GM18507 (cell line): ENCODE measurements around the gene TMEM191B.
"Not testable (repeated sequence)": the region's sequence is repeated elsewhere in the genome, so short reads cannot be mapped to it uniquely, and the experiment has no call there.

Experiments used
- DNase-seq: peaks from one replicate; pipeline ENCODE4 v3.0.0; 2011; ENCODE audit warnings: low read depth; ENCODE audit not compliant: insufficient read length; ENCODE audit errors: extremely low spot score
- FAIRE-seq: peaks from 2 replicates; lab custom pipeline; 2011; peaks lifted over from hg19 to GRCh38; lab: Jason Lieb, UNC

The TMEM191B gene

DNA sequence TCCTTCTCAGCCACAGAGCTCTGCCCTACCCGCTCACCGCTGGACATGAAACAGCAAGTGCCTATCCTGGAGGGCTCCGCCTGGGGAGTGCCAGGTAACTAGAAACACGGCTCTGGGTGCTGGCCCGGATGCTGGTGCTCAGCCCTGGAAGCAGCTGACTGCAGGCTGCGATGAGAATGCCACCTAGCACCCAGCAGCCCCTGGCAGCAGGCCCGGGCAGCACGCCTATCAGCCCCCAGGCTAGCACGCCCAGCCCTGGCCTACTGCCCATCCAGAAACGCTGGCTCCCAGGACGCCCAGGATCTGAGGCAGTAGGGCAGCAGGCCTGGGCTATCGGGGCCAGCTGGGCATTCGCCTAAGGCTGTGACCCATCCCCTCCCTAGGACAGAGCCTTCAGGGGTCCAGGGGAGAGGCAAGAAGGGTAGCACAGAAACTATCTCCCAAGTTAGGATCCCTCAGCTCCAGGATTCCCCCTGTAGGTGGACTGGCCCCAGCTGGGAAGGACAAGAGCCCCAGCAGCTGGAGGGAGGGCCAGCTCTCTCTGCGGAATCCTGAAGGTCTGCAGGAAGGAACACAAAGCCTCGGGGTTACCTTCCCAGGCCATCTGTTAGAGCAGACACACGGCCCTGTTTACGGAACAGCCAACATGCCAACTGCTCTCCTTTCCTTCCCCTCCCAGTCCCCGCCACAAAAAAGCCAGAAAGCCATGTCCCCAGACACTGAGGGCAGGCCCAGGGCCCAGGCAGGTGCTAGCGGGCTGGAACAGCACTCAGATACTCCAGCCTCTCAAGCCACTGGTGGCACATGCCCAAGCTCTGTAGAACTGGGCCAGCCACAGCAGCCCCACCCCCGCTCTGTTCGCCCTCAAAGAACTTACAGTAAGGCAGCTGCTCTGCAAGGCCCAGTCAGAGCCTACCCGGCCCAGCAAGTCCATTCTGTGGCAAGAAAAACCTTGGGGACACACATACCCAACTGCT, 27.0 kb downstream of the TMEM191B start:
- not testable (repeated sequence) for DNase-seq, FAIRE-seq

DNA sequence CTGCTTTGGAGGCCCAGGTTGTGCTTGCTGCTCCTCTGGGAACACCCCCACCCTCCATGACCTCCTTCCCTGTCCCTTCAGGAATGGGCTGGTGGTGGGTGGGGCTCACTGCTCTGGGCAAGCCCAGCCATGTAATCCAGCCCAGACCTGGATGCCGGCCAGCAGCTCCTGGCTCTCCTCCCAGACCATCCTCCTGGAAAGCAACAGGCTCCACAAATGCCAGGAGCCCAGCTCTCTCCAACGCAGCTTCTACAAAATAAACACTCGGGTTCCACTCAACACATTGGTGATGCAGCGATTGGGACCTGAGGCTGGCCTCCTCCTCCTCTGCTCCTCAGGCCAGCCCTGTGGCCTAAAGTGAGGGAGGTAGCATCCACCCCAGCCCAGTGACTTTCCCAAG, 30.9 kb downstream of the TMEM191B start:
- DNase-seq, FAIRE-seq: not testable (repeated sequence)

DNA sequence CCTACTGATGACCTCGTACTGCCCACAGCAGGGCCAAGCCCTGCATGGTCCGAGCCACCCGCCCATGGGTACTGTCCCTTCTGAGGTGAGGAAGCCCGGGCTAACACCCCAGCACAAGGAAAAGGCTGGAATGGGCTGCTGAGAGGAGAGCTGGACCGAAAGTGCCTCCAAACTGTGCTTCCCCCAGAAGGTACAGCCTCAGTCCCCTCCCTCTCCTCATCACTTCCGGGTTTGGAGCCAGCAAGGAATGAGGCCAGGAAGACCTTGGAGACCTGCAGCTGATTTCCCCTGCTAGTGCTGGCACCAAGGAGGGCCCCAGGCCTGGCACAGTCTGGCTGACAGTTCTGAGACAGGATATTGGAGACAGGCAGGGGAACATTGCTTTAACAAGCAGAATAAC, 31.3 kb downstream of the TMEM191B start:
- FAIRE-seq: not testable (repeated sequence)

DNA sequence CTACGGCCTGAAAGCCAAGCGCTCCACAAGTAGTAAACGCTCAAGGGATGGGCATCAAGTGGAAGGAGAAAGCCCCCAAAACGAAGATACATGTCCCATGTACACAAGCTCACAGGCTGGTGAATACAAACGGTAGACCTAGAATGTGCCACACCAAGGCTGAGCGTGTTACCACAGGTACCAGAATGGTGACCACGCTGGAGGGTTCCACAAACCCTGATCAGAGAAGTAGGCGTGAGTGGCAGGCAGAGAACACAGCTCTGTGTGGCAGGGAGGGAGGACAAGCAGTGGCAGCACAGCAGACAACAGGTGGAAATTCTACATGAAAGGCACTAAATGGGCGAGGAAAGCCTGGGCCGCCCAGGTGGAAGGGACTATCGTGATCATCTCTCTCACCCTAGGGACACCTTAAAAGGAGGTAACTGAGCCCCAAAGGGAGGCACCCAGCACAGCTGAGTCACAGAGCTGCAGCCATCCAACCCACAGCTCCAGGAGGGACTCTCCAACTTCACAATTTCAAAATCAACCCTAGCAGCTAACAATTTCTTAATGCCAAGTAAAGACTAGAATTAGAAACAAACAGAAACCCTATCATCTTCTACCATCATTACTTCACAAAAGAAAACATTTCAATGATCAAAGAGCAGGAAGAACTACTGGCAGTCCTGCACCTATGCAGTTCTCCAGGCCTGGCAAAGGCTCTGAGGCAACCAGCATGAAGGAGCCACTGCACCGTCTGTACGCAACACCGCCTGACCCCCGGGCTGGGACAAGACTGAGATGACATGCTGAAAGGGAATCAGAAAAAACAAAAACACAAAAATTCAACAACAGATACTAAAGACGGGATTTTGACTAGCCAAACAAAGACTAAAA, 32.7 kb downstream of the TMEM191B start:
- FAIRE-seq, DNase-seq: not testable (repeated sequence)

More for the DNA sequence above, 31.3 kb downstream of the TMEM191B start:
- not testable (repeated sequence) for DNase-seq

DNA sequence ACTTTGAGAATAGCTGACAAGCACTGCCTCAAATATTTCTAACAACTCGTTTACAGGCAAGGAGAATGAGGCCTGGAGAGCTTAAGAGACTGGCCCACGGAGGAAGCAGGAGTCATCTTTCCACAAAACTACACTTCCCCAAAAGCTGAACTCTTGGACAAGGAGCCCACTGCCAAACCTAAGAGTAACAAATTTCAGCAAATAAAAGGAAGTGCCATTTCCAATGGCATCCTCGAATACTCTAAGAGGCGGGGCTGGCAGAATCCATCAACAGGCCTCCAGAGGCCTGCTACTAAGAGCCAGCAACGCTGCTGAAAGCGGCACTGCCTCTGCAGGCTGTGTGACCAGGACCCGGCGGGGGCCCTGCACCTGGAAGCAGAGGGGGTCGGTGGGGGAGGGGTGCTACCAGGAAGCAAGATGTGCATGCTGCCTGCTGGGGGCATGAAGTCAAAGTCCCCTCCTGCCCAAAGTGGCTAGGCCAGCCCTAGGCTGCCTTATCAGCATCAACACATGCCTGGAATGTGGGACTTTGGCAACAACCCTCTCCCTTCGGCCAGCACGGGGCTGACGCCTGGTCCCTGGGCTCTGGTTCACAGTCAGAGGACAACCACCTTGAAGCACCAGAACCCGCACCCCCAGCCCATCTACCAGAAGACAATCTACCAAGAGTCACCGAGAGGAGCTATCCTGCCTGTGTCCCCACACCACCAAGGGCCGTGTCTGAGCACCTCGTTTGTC, 43.1 kb downstream of the TMEM191B start:
- not testable (repeated sequence) for FAIRE-seq, DNase-seq

DNA sequence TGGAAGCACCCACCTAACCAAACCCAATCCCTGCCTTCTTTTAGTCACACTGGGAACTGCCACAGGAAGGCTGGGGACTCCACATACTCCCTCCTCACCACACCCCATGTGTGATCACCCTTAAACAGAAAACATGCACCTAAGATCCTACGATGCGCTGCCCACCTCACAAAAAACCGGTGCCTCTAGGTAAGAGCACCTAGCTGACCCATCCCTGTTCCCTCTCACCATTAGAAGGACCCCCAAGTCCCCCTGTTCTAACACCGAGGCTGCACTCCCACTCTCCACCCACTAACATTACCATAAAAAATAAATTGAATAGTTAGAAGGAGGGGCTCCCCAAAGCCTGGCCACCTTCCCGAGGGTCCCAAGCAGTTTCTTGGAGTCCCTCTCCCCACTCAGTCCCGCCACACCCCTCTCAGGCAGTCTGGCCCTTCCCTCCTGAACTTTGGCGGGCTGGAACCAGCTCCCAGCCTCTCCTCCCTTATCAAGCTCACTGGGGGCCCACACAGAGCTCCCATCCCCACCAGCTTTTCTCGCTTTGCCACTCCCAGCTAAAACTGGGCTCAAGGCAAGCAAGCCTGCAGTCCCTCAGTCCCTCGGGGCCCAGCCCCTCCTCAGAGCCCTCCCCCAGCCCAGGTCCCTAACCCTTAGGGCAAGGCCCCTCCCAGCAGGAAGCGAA, 46.0 kb downstream of the TMEM191B start:
- not testable (repeated sequence) for DNase-seq, FAIRE-seq

DNA sequence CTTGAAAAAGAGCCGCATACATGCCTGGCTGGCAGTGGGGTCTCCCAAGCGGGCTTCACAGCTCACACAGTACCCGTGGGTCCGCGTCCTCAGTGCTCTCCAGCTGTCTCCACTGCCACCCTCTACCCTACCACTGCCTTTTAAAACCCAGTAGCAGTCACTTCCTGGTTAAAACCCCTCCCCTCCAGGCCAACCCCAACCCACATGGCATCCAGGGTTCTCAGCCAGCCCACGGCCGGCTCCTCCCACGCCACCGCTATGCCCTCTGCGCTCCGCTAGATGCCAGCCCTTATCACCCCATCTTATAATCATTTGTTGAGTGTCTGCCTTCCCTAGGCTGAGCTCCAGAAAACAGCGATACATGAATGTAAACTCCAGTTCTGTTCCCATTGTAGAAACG, 47.0 kb downstream of the TMEM191B start:
- DNase-seq, FAIRE-seq: not testable (repeated sequence)

DNA sequence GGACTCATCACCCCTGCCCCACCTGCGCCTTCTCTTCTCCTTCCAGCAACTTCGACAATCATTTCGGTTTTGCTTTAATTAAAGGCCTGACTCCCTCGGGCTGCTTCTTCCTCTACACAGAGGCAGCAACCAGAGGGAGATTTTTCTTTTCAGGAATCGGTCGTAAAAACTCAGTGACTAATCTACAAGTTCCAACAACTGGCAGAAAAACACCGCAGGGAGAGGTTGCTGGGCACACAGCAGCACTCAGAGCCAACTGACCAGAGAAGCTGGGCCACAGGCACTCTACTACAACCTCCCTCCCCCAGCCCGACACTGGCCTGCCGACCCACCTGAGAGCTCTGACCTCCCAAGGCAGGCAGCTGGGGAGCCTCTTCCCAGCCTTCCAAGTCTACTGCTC, 48.1 kb downstream of the TMEM191B start:
- DNase-seq, FAIRE-seq: not testable (repeated sequence)

DNA sequence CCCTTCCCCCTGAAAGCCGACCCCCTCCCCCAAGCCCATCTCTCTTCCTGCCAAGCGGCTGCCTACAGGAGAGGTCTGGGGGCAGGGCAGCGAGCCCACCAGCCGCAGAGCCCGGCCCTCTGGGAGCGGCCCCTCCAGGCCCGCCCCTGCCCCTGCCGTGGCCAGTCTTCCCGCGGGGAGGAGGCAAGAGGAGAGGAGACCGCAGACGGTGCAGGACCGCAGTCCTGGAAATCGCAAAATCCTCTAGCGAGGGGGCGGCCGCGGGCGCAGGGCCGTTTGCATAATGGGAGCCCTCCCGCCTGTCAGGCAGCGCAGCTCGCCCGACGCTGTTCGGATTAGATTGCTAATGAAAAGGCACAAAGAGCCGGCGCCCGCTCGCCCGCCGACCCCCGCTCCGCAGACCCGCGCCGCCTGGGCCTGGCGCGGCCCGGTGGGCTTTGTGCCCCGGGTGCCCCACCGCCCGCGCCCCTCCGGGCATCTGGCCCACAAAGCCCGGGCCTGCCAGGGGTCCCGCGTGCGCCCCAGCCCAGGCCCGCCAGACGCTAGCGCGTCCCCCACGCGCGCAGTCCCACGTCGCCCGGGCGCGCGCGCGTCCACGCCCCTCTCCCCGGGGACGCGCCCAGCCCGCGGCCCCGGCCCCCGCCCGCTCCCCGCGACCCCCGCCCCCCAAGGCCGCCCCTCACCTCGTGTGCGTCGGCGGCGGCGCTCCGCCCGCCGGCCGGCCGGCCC, 49.7 kb downstream of the TMEM191B start:
- not testable (repeated sequence) for FAIRE-seq, DNase-seq

DNA sequence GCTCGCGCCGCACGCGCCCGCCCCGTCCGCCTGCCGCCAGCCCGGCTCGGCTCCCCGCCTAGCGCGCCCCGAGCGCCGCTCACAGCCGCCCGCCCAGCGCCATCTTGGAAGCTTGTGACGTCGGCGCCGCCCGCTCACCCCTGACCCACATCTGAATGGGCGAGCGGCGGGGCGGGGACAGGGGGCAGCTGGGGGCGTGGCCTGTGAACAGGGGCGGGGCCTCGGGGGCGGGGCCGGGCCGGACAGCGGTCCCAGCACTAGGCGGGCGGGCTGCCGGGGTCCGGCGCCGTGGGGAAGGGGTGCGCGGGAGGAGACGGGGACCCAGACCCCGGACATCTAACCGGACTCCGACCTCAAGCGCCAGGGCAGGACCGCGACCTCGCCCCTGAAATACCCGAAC, 50.2 kb downstream of the TMEM191B start:
- not testable (repeated sequence) for FAIRE-seq

More for the DNA sequence above, 50.2 kb downstream of the TMEM191B start:
- peak; percentile 2 for DNase-seq
